ENCODE measurements around the gene GBE1.

GBE1 gene

DNA sequence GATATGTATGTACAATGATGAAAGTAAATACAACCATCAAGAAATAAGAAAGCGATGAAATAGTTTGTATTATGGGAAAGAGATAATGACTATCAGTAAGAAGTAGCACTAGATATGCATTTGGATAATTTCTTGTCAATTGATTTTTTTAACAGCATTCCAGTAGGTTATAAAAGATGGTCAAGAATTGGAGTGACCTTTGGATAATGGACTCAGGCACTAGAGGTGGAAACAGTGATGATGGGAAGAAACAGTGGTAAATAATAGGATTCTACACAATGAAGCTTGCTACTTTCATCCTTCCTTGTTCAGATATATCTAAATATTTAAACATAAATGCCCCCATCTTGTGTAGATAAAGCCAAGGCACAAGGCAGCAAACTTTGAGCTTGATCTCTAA lies 101.4 kb downstream of the GBE1 start:
- H3K4me3 Mint-ChIP-seq, result no peak overlapping the region

DNA sequence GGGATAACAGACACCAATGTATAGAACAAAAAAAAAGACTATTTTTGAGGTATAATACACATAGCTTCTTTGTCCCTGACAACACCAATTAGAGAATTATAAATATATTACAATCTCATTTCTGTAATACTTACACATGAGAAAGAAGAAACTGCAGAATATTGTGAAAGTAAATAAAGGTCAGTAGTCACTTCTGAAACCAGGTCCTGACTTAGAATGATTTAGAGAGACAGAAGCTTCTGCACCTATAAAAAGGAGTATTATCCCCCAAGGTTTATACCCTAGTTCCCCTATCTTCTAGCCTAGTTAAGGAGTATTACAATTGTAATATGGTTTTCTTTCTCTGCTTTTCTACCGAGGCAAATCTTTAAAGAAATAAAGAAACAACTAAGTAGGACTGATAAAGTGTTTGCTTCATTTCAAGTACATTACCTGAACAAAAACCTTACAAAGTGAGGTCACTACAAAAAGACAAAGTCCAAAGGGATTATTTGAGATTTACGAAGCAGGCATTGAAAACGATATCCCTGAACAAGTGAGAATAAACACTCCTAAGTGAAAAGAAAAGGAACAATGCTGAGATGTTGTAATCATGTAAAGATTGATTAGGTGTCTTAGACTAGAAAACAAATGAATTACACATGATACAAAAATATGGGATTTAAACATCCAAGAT lies 103.0 kb downstream of the GBE1 start:
- no peak overlapping the region for H3K4me3 Mint-ChIP-seq
- no peak for DNase-seq
- ATAC-seq (replicated peaks), result peak in 1 of 2 donors; percentile 45
- no peaks in the 10 kb centered on the region for H3K9me3 Mint-ChIP-seq
- peaks cover 3 to 10% of the 10 kb centered on the region in 2 donors for H3K36me3 Mint-ChIP-seq
- H3K27me3 Mint-ChIP-seq, result no peaks in the 10 kb centered on the region
- H3K4me1 Mint-ChIP-seq, result peaks cover 3 to 13% of the 10 kb centered on the region in 2 donors
- no peak overlapping the region for H3K27ac Mint-ChIP-seq

More for the DNA sequence above, 101.4 kb downstream of the GBE1 start:
- peaks cover 3 to 13% of the 10 kb centered on the region in 2 donors for H3K4me1 Mint-ChIP-seq
- DNase-seq, result no peak
- no peaks in the 10 kb centered on the region for H3K9me3 Mint-ChIP-seq
- ATAC-seq (replicated peaks), result no peak
- H3K27ac Mint-ChIP-seq, result no peak overlapping the region
- H3K36me3 Mint-ChIP-seq, result peaks cover 3 to 10% of the 10 kb centered on the region in 2 donors
- no peaks in the 10 kb centered on the region for H3K27me3 Mint-ChIP-seq

DNA sequence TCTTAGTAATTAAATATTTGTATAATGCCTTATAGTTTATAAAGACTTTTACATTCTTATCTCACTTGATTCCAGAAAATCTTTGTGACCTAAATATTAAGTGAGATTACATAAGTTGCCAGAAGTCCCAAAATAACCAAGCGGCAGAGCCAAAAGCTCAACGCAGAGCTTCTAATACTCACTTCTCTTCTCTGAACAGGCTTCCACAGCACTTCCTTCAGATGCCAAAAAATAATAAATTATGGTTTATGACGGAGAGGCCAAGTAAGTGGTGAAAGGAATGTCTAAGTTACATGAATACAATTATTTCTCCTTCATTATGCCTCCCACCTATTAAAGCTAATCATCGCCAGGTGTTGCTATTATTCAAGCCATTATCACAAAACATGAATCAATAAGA lies 110.3 kb downstream of the GBE1 start:
- Mint-ChIP-seq H3K27ac (no peak overlapping the region), H3K36me3 (peaks cover 2 to 4% of the 10 kb centered on the region in 2 donors), H3K27me3 (no peaks in the 10 kb centered on the region), H3K4me1 (no peaks in the 10 kb centered on the region), H3K4me3 (no peak overlapping the region), H3K9me3 (no peaks in the 10 kb centered on the region)
- ATAC-seq (replicated peaks) (no peak), DNase-seq (no peak)

DNA sequence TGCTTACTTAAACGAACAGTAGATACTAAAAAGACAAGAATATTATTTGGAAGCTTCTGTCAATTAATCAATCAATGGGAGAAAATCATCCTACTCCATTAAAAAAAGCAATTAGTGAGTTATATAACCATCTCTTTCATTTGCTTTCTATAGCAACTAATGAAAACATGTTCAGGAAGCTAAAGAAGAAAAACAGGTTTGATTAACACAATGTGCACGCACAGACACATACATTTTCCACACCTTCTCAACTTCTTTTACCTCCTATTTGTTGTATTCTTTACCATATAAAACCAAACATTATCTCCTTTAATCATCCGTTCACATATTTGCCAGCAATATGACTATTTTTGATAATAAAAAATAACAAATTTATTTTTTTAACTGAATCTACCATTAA lies 111.3 kb downstream of the GBE1 start:
- Mint-ChIP-seq H3K9me3 (no peaks in the 10 kb centered on the region), H3K36me3 (peaks cover 2% of the 10 kb centered on the region in 2 donors), H3K4me1 (no peaks in the 10 kb centered on the region), H3K27ac (no peak overlapping the region), H3K4me3 (no peak overlapping the region), H3K27me3 (no peaks in the 10 kb centered on the region)
- no peak for ATAC-seq (replicated peaks)
- DNase-seq, result no peak

DNA sequence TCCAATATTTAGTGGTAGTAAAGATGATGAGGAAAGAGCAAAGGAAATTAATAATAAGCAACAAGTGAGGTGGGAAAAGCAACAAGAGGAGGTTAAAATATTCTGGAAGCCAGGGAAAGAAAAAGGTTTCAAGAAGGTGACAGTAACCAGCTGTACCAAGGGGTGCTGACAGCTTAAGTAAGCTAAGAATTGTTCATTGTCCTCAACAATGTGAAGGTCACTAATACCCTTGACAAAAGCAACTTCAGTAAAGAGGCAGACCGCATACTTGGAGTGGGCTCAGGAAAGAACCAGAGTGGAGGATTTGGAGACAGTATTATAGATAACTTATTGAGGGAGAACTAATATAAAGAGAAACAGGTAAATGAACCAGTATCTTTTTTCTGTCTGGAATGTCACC lies 116.2 kb downstream of the GBE1 start:
- Mint-ChIP-seq H3K27ac (no peak overlapping the region), H3K9me3 (no peaks in the 10 kb centered on the region), H3K27me3 (no peaks in the 10 kb centered on the region), H3K4me1 (no peaks in the 10 kb centered on the region), H3K4me3 (no peak overlapping the region), H3K36me3 (peaks cover 2 to 4% of the 10 kb centered on the region in 2 donors)
- ATAC-seq (replicated peaks), result no peak
- DNase-seq, result no peak

DNA sequence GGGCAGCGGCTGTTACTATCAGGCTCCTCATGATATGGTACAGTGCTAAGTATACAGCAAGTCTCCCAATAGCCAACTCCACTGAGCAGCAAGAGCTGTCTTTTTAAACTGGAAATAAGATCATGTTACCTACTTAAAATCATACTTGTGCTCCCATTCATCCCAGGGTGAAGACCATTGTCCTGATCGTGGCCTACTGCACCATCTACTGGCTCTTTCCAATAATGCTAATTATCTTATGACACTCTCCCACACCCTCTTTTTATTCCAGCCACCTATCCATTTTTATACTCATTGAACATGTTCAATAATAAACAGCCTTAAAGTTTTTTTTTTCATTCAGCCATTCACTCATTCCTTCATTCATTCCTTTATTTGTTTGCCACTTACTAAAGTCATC lies 117.7 kb downstream of the GBE1 start:
- H3K36me3 Mint-ChIP-seq, result peaks cover 3 to 8% of the 10 kb centered on the region in 2 donors
- H3K4me1 Mint-ChIP-seq, result no peaks in the 10 kb centered on the region
- no peak overlapping the region for H3K27ac Mint-ChIP-seq
- H3K4me3 Mint-ChIP-seq, result no peak overlapping the region
- DNase-seq (no peak), ATAC-seq (replicated peaks) (no peak)
- no peaks in the 10 kb centered on the region for H3K27me3 Mint-ChIP-seq
- no peaks in the 10 kb centered on the region for H3K9me3 Mint-ChIP-seq

DNA sequence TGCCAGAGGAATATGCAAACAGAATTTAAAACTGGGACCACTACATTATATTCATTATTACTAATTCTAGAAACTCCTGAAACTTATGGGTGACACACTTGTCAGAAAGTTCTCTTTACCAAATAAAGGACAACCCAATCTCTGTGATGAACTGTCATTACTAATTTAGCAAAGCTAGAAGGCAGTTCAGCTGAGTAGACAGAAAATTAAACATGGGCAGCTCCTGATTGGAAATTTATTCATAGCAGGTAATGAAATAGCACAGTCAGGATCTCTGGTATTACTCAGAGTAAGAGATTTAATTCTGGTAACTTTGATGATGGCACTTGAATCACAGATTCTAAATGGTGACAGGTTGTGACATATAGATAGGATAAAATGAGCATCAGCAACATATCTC lies 123.0 kb downstream of the GBE1 start:
- no peak for ATAC-seq (replicated peaks)
- peaks cover 11 to 16% of the 10 kb centered on the region in 2 donors for H3K36me3 Mint-ChIP-seq
- no peak for DNase-seq
- H3K4me3 Mint-ChIP-seq, result no peak overlapping the region
- no peaks in the 10 kb centered on the region for H3K4me1 Mint-ChIP-seq
- H3K9me3 Mint-ChIP-seq, result peaks cover 0 to 2% of the 10 kb centered on the region in 2 donors
- H3K27ac Mint-ChIP-seq, result no peak overlapping the region
- no peaks in the 10 kb centered on the region for H3K27me3 Mint-ChIP-seq

DNA sequence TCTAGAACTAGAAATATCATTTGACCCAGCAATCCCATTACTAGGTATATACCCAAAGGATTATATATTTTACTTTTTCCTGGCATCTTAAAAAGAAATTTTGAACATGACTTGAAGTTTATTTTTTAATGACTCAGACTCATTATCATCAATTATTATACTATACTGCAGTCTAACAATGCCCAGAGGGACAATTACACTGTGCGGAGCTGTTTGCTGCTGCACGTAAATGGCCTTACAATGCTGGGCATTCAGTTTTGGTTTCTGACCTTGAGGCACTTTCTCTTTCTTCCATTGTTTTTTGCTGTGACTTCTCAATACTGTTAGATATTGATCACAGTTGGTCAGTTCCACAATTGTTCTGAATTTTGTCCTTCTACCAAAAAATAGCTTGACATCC lies 128.8 kb downstream of the GBE1 start:
- Mint-ChIP-seq H3K27me3 (no peaks in the 10 kb centered on the region), H3K9me3 (peaks cover 0 to 11% of the 10 kb centered on the region in 2 donors), H3K27ac (no peak overlapping the region), H3K4me3 (no peak overlapping the region), H3K36me3 (peaks cover 21 to 29% of the 10 kb centered on the region in 2 donors), H3K4me1 (no peaks in the 10 kb centered on the region)
- no peak for ATAC-seq (replicated peaks)
- DNase-seq, result no peak

DNA sequence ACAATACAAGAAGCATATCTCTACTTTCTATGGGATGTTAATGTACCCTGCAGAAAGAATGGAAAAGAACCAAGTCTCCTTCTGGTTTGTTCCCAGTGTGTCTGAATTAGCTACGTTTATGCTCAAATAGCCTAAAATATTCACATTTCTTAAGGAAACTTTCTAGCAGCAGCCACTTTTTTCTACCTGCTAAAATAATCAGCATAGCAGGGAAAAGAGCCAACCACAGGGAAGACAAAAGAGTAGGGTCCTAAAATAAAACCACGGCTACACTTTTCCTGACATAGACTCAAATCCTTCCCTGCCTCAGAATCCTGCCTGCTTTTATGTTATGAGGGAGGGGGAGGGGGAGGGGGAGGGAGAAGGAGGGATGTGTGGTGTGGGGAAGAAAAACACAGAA lies 136.7 kb downstream of the GBE1 start:
- H3K4me3 Mint-ChIP-seq, result no peak overlapping the region
- peaks cover 0 to under 1% of the 10 kb centered on the region in 2 donors for H3K9me3 Mint-ChIP-seq
- H3K36me3 Mint-ChIP-seq, result peaks cover under 1 to 1% of the 10 kb centered on the region in 2 donors
- no peak for ATAC-seq (replicated peaks)
- H3K4me1 Mint-ChIP-seq, result no peaks in the 10 kb centered on the region
- DNase-seq, result no peak
- no peak overlapping the region for H3K27ac Mint-ChIP-seq
- no peaks in the 10 kb centered on the region for H3K27me3 Mint-ChIP-seq

DNA sequence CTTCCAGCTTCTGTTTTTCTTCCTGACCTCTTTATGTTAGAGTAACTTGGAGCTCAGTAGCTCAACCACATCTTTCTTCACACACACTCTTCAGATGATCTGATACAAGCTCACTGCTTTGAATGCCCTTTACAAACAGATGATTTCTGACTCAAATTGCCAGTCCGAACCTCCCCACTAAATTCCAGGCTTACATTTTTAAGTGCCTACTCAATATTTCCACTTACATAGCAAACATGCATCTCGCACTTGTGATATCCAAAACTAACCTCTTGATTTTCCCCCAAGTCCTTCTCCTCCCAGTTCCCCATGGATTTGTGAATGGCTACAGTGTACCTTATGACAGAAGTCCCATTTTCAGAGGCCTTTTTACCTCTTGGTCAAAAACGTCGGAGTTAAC lies 139.1 kb downstream of the GBE1 start:
- no peaks in the 10 kb centered on the region for H3K36me3 Mint-ChIP-seq
- H3K9me3 Mint-ChIP-seq, result no peaks in the 10 kb centered on the region

DNA sequence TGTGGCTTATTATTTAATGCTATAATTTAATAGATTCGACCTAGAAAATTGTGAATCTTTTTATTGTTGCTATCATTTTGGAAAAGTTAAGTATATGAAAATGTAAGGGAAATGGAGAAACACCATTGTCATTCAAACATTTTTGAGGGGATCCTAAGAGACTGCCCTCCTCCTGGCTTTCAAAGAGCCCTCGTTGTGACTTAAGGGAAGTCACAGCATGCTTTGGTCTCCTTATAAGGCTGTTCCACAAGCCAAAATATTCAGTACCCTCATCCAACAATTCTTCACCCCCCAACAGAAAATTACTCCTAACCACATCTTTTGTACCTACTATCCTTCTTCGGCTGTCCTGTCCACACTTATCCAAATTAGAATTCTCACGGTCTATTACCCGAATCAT lies 140.2 kb downstream of the GBE1 start:
- Mint-ChIP-seq H3K4me3 (no peak overlapping the region), H3K27ac (no peak overlapping the region), H3K27me3 (no peaks in the 10 kb centered on the region), H3K4me1 (no peaks in the 10 kb centered on the region), H3K9me3 (no peaks in the 10 kb centered on the region), H3K36me3 (no peaks in the 10 kb centered on the region)
- no peak for DNase-seq
- ATAC-seq (replicated peaks), result no peak

More for the DNA sequence above, 139.1 kb downstream of the GBE1 start:
- ATAC-seq (replicated peaks), result no peak
- H3K4me1 Mint-ChIP-seq, result no peaks in the 10 kb centered on the region
- no peaks in the 10 kb centered on the region for H3K27me3 Mint-ChIP-seq
- no peak for DNase-seq
- H3K4me3 Mint-ChIP-seq, result no peak overlapping the region
- H3K27ac Mint-ChIP-seq, result no peak overlapping the region

DNA sequence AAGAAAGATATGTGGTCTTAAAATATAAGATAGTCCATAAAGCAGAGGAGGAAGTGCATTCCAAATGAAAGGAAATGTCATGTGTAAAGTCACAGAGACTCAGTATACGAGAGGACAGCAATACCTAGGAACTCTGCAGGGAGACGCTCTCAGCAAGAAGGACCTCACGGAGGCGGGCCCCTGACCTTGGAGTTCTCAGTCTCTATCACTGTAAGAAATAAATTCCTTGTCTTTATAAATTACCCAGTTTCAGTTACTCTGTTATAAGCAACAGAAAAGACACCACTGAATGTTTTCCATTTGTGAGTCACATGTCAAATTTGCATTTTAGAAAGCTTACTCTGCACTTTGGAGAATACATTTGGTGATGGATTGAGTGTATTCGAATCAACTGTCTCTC lies 140.6 kb downstream of the GBE1 start:
- no peak for DNase-seq
- H3K27ac Mint-ChIP-seq, result no peak overlapping the region
- no peaks in the 10 kb centered on the region for H3K4me1 Mint-ChIP-seq
- ATAC-seq (replicated peaks), result no peak
- H3K27me3 Mint-ChIP-seq, result no peaks in the 10 kb centered on the region
- no peaks in the 10 kb centered on the region for H3K9me3 Mint-ChIP-seq
- no peaks in the 10 kb centered on the region for H3K36me3 Mint-ChIP-seq
- H3K4me3 Mint-ChIP-seq, result no peak overlapping the region

DNA sequence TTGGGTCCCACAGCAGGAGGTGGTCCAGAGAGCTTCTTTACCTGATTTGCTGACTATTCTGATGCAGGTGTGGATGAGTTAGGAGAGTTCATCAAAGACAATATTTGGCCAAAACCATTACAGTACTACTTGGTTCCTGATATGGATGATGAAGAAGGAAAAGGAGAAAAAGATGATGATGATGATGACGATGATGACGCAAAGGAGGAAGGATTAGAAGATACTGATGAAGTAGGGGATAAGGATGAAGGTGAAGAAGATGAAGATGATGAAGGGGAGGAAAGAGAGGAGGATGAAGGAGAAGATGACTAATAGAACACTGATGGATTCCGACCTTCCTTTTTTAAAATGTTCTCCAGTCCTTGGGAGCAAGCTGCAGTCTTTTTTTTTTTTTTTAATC lies 148.7 kb downstream of the GBE1 start:
- DNase-seq (no peak), ATAC-seq (replicated peaks) (no peak)
- no peak overlapping the region for H3K27ac Mint-ChIP-seq
- no peaks in the 10 kb centered on the region for H3K4me1 Mint-ChIP-seq
- H3K27me3 Mint-ChIP-seq, result no peaks in the 10 kb centered on the region
- H3K36me3 Mint-ChIP-seq, result peaks cover 13 to 18% of the 10 kb centered on the region in 2 donors
- H3K4me3 Mint-ChIP-seq, result no peak overlapping the region
- peaks cover 0 to 5% of the 10 kb centered on the region in 2 donors for H3K9me3 Mint-ChIP-seq

DNA sequence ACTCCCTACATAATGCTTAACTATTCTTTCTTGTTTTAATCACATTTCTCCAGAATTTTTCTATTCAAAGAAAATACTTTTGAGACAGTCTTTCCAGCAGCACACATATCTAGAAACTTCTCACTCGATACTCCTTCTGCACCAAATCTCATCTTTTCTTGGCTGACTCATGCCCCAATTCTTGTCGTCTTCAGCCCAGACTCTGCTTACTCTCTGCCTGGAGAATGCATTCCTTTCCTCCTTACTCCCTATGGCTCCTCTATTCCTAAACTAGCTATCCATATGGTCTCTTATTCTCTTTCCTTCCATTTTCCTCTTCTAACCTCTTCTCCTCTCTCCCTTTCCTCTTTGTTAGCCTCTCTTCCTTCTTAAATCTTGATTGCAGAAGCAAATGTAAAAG lies 158.7 kb downstream of the GBE1 start:
- DNase-seq (no peak), ATAC-seq (replicated peaks) (no peak)
- Mint-ChIP-seq H3K27ac (no peak overlapping the region), H3K4me3 (no peak overlapping the region), H3K4me1 (peaks cover 0 to 6% of the 10 kb centered on the region in 2 donors), H3K27me3 (no peaks in the 10 kb centered on the region), H3K36me3 (no peaks in the 10 kb centered on the region), H3K9me3 (no peaks in the 10 kb centered on the region)

DNA sequence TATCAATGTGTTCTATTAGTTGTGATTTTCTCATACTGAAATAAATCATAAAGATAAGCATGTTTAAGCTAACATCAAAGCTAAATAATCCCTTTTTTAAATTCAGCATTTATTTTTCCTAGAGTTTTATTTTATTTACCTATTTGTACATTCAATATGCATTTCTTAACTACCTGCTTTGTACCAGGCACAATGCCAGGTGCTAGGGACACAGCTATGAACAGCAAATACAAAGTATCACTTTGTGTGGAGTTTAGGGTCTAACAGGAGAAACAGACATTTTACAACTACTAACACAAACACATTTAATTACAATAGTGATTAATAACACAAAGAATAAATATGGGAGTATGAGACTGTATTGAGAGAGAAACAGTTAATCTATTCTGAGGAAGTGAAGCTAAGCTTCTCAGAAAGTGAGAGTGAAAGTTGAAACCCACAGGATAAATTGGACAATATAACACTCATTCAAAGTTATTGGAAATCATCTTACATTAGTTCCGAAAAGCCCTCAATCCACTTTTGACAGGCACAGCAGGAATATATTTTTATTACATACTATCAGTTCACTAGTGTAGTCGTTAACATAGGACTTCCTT lies 159.6 kb downstream of the GBE1 start:
- DNase-seq, result no peak
- Mint-ChIP-seq H3K27ac (no peak overlapping the region), H3K4me3 (no peak overlapping the region), H3K27me3 (no peaks in the 10 kb centered on the region), H3K9me3 (no peaks in the 10 kb centered on the region), H3K36me3 (no peaks in the 10 kb centered on the region), H3K4me1 (peaks cover 0 to 6% of the 10 kb centered on the region in 2 donors)
- no peak for ATAC-seq (replicated peaks)

Measured in stimulated activated naive B cell treated with anti-CD40 and anti-IgM and Interleukin-4, amounts not matched to agents 10 μg/mL and 1 μg/mL and 100 μg/mL, for 72 hours (primary cell).